KMS-11 (cell line): ENCODE data around the gene FAM53C.

Experiments used
- H2AFZ ChIP-seq: fragments of 200-600 bp; sonication (generic); 2 replicates; pipeline ENCODE4 v1.6.1; 2016; ENCODE audit warnings: antibody characterized with exemption, mixed run types, low read depth
- H3K27ac ChIP-seq: fragments of 200-600 bp; sonication (generic); 2 replicates; pipeline ENCODE4 v1.6.1; 2016; ENCODE audit warnings: mild to moderate bottlenecking, mixed run types
- H3K27me3 ChIP-seq: fragments of 200-600 bp; sonication (generic); 2 replicates; pipeline ENCODE4 v1.6.1; 2017; ENCODE audit warnings: mild to moderate bottlenecking, low read depth, mixed run types, moderate library complexity; ENCODE audit not compliant: insufficient read depth
- H3K36me3 ChIP-seq: fragments of 200-600 bp; sonication (generic); 2 replicates; pipeline ENCODE4 v1.6.1; 2017; ENCODE audit warnings: mild to moderate bottlenecking, mixed run types; ENCODE audit not compliant: insufficient read depth
- H3K4me1 ChIP-seq: fragments of 200-600 bp; sonication (generic); 2 replicates; pipeline ENCODE4 v1.6.1; 2016; ENCODE audit warnings: mild to moderate bottlenecking, low read depth, mixed run types; ENCODE audit not compliant: poor library complexity, severe bottlenecking
- H3K4me2 ChIP-seq: fragments of 200-600 bp; sonication (generic); 2 replicates; pipeline ENCODE4 v1.7.0; 2016; ENCODE audit warnings: mild to moderate bottlenecking, mixed run types
- H3K4me3 ChIP-seq: fragments of 200-600 bp; sonication (generic); IDR thresholded peaks from 2 replicates; pipeline ENCODE4 v1.6.1; 2017; ENCODE audit warnings: low read depth, low read length, mixed read lengths; ENCODE audit not compliant: insufficient read depth
- H3K79me2 ChIP-seq: fragments of 200-600 bp; sonication (generic); 2 replicates; pipeline ENCODE4 v1.6.1; 2016; ENCODE audit warnings: low read depth, mixed run types; ENCODE audit not compliant: insufficient read depth
- H3K9ac ChIP-seq: fragments of 200-600 bp; sonication (generic); 2 replicates; pipeline ENCODE4 v1.6.1; 2016; ENCODE audit warnings: mild to moderate bottlenecking, mixed run types
- H4K20me1 ChIP-seq: fragments of 200-600 bp; sonication (generic); 2 replicates; pipeline ENCODE4 v1.6.1; 2016; ENCODE audit warnings: mild to moderate bottlenecking, mixed run types; ENCODE audit not compliant: insufficient read depth
- TF ChIP-seq, protein P1 (sequence below): fragments of 200-600 bp; sonication (generic); conservative IDR thresholded peaks from 2 replicates; pipeline ENCODE4 v1.6.1; 2017; ENCODE audit warnings: low read depth, mild to moderate bottlenecking, antibody characterized with exemption, low read length, moderate library complexity, mixed read lengths

The FAM53C gene

DNA sequence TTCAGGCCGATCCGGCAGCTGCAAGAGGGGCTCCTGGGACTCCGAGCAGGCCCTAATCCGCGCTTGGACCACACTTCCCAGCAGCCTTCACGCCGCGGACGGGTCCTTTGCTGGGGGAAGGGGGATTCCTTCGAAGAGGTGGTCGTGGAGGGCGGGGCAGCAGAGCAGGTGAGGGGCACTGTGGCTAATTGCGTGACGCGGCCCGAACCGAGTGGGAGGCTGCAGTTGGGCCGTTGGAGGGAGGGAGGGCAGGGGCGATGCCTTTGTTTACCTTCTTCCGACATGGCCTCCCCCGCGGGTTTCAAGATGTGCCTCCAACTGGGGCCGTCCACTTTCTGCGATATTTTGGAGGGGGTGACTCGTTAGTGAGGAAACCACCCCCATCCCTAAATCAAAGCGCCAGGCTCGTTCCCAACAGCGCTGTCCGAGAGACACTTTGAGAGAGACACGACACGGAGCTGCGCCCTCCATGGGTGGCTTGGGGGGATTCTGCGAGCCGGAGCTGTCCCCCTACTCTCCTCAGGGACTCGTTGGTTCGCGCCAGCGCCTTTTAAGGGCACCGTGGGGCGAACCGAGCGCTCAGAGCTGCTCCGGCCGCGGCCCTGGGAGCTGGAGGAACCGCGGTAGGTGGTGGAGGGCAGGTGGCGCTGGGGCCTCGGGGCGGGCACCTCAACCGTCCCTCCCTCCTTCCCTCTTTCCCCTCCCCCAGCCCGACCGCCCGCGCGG, at the start of gene FAM53C:
FAM53C (plus strand) TSS at position 582 of the 726 bp plus-strand sequence. CDS start 3,070 bp downstream, outside the sequence.
- 0 out of 2 replicates have a peak, but pooled peaks cover 2% of the 10 kb centered on the region for H4K20me1 ChIP-seq
- peaks cover 33% of the 10 kb centered on the region for H3K4me1 ChIP-seq
- peak within 1 kb of the TSS; percentile 83 for H2AFZ ChIP-seq
- H3K36me3 ChIP-seq = no peaks in the 10 kb centered on the region
- peak within 1 kb of the TSS; percentile 17 for H3K4me3 ChIP-seq
- H3K79me2 ChIP-seq = peaks cover 30% of the 10 kb centered on the region
- TF ChIP-seq, protein P1, sequence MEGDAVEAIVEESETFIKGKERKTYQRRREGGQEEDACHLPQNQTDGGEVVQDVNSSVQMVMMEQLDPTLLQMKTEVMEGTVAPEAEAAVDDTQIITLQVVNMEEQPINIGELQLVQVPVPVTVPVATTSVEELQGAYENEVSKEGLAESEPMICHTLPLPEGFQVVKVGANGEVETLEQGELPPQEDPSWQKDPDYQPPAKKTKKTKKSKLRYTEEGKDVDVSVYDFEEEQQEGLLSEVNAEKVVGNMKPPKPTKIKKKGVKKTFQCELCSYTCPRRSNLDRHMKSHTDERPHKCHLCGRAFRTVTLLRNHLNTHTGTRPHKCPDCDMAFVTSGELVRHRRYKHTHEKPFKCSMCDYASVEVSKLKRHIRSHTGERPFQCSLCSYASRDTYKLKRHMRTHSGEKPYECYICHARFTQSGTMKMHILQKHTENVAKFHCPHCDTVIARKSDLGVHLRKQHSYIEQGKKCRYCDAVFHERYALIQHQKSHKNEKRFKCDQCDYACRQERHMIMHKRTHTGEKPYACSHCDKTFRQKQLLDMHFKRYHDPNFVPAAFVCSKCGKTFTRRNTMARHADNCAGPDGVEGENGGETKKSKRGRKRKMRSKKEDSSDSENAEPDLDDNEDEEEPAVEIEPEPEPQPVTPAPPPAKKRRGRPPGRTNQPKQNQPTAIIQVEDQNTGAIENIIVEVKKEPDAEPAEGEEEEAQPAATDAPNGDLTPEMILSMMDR = no peak
- no peaks in the 10 kb centered on the region for H3K27me3 ChIP-seq
- peak within 1 kb of the TSS; percentile 98 for H3K9ac ChIP-seq
- H3K4me2 ChIP-seq = peak within 1 kb of the TSS; percentile 97
- H3K27ac ChIP-seq = peak within 1 kb of the TSS; percentile 92

DNA sequence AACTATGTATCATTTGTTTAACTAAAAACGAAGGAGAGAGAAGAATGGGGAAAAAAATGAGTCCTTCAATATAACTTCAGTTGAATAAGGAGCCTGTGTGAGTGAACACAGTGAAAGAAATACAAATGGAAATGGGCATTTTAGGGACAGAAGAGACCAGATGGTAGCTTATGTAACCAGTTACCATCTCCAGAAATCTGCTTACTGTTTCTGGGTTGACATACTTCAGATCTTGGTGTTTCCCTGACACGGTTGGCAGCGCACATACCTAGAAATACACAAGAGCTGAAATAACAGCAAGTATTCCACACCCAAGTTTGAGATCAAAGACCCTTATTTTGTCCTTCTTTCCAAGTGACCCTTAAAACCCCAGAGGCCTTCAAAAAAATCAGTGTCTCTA, 48.8 kb upstream of the FAM53C start:
- H4K20me1 ChIP-seq = no peaks in the 10 kb centered on the region
- TF ChIP-seq, protein P1 = no peak
- H3K36me3 ChIP-seq = no peaks in the 10 kb centered on the region
- H3K27ac ChIP-seq = no peak overlapping the region
- no peak overlapping the region for H3K4me2 ChIP-seq
- H3K4me1 ChIP-seq = no peaks in the 10 kb centered on the region
- H3K4me3 ChIP-seq = no peak overlapping the region
- no peak overlapping the region for H2AFZ ChIP-seq
- no peaks in the 10 kb centered on the region for H3K27me3 ChIP-seq
- H3K9ac ChIP-seq = no peak overlapping the region
- H3K79me2 ChIP-seq = no peaks in the 10 kb centered on the region

DNA sequence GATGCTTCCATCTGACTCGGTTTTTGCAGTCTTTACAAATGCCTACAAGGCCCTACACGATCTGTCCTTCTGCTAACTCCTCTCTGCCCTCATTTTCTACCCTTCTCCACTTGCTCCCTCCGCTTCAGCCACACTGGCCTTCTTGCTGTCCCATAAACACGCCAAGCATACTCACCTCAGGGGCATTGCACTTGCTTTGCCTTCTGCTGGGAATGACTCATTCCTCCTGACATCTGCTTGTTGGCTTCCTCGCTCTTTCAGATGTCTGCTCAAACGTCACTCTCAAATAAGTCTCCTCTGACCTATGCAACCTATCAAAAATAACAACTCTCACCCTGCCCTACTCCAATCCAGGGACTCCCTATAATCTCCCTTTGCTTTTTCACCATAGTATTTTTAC, 34.7 kb upstream of the FAM53C start:
- H3K36me3 ChIP-seq = no peaks in the 10 kb centered on the region
- no peak overlapping the region for H3K4me3 ChIP-seq
- no peak overlapping the region for H3K27ac ChIP-seq
- no peak overlapping the region for H2AFZ ChIP-seq
- TF ChIP-seq, protein P1 = no peak
- no peak overlapping the region for H3K4me2 ChIP-seq
- H4K20me1 ChIP-seq = no peaks in the 10 kb centered on the region
- H3K79me2 ChIP-seq = no peaks in the 10 kb centered on the region
- no peak overlapping the region for H3K9ac ChIP-seq
- H3K4me1 ChIP-seq = no peaks in the 10 kb centered on the region
- no peaks in the 10 kb centered on the region for H3K27me3 ChIP-seq

DNA sequence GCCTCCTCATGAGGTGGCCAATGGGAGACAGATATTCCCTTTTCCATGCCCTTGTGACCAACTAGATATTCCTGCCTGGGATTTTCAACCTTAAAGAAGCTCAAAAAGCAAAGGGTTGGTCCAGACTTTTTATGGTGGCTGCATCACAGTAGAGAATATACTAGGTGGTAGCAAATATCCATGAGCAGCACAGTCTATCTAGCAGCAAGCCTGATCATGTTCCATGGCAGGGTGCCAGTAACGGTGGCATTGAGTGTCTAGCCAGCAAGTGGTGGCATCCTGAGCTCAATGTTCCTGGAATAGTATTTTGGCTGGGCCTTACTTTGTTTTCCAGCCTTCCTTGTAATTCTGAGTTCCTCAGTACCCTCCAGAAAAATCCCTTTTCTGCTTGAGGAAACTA, 32.3 kb upstream of the FAM53C start:
- Histone ChIP-seq H3K4me3 (no peak overlapping the region), H3K4me2 (no peak overlapping the region), H3K36me3 (no peaks in the 10 kb centered on the region), H3K27ac (no peak overlapping the region), H3K4me1 (no peaks in the 10 kb centered on the region), H3K27me3 (no peaks in the 10 kb centered on the region), H4K20me1 (no peaks in the 10 kb centered on the region), H3K9ac (no peak overlapping the region), H3K79me2 (no peaks in the 10 kb centered on the region), H2AFZ (no peak overlapping the region)
- TF ChIP-seq, protein P1 = no peak
